Smooth muscle cell (in vitro differentiated cells): Measurements from ENCODE around the gene ZNF500. TPM values are rescaled to one million over a fixed set of nuclear protein-coding genes. Genes with fewer than 3 reads are reported as not detected.

Experiments
- DNase-seq: peaks from one replicate; lab custom pipeline; 2025; ENCODE audit not compliant: unreplicated experiment; lab: John Stamatoyannopoulos, UW
- H2AFZ ChIP-seq: fragments of 200-600 bp; sonication (generic); 2 replicates; pipeline ENCODE4 v1.6.0; 2016; ENCODE audit warnings: antibody characterized with exemption, low read depth, mild to moderate bottlenecking
- H3F3A ChIP-seq: fragments of 200-600 bp; sonication (generic); 2 replicates; pipeline ENCODE4 v1.6.0; 2017; ENCODE audit warnings: antibody characterized with exemption, low read depth
- H3K27ac ChIP-seq: fragments of 200-600 bp; sonication (generic); 2 replicates; pipeline ENCODE4 v1.5.1; 2016; ENCODE audit warnings: low read depth, mild to moderate bottlenecking
- H3K27me3 ChIP-seq: fragments of 200-600 bp; sonication (generic); 2 replicates; pipeline ENCODE4 v1.6.1; 2016; ENCODE audit warnings: low read depth, mild to moderate bottlenecking
- H3K36me3 ChIP-seq: fragments of 200-600 bp; sonication (generic); 2 replicates; pipeline ENCODE4 v1.5.1; 2016; ENCODE audit warnings: low read depth
- H3K4me1 ChIP-seq: fragments of 200-600 bp; sonication (generic); 2 replicates; pipeline ENCODE4 v1.5.1; 2016; ENCODE audit warnings: low read depth
- H3K4me2 ChIP-seq: fragments of 200-600 bp; sonication (generic); 2 replicates; pipeline ENCODE4 v1.6.0; 2016; ENCODE audit warnings: mild to moderate bottlenecking
- H3K4me3 ChIP-seq: fragments of 200-600 bp; sonication (generic); 2 replicates; pipeline ENCODE4 v1.5.1; 2016; ENCODE audit warnings: mild to moderate bottlenecking
- H3K79me2 ChIP-seq: fragments of 200-600 bp; sonication (generic); 2 replicates; pipeline ENCODE4 v1.6.0; 2016; ENCODE audit warnings: low read depth, mild to moderate bottlenecking
- H3K9ac ChIP-seq: fragments of 200-600 bp; sonication (generic); 2 replicates; pipeline ENCODE4 v1.6.0; 2016; ENCODE audit warnings: low read depth
- H3K9me3 ChIP-seq: fragments of 200-600 bp; sonication (generic); replicated peaks from 2 replicates; pipeline ENCODE4 v1.5.1; 2016; ENCODE audit warnings: low read depth
- H4K20me1 ChIP-seq: fragments of 200-600 bp; sonication (generic); 2 replicates; pipeline ENCODE4 v1.6.0; 2016; ENCODE audit warnings: low read depth
- WGBS: methylation state at CpG from one replicate; pipeline ENCODE4 v1.1.7; 2016; ENCODE audit warnings: low lambda C conversion rate; 5-methylcytosine and 5-hydroxymethylcytosine counted together
- polyA plus RNA-seq: library from polyadenylated mRNA; unstranded; fragments of >200 nt; fragmentation: Nextera tagmentation; extraction: Ambion mirVana; gene quantifications from 2 replicates; pipeline ENCODE4 v1.2.1, GENCODE V29; 2016
- total RNA-seq: library from RNA; depleted of rRNA; stranded (reverse); fragments of >200 nt; gene quantifications from 2 replicates; pipeline ENCODE4 v1.2.3, GENCODE V29; 2014
- TF ChIP-seq, protein P1 (sequence below): fragments of 200-600 bp; sonication (generic); IDR thresholded peaks from 2 replicates; pipeline ENCODE4 v1.5.1; 2017; ENCODE audit warnings: borderline replicate concordance, mild to moderate bottlenecking, antibody characterized with exemption; ENCODE audit not compliant: insufficient read depth, poor library complexity, severe bottlenecking

Gene ZNF500
- total and polyA plus RNA-seq, 2 experiments from 2014 or later: 4.1 to 7.1 TPM

- Histone ChIP-seq H3F3A (peaks cover 3% of the 10 kb centered on the region), H3K27me3 (no peaks in the 10 kb centered on the region), H2AFZ (peak overlapping the region; percentile 83), H3K36me3 (no peaks in the 10 kb centered on the region), H3K4me1 (peaks cover 6% of the 10 kb centered on the region), H3K4me2 (peak overlapping the region; percentile 87), H4K20me1 (no peaks in the 10 kb centered on the region), H3K9me3 (no peaks in the 10 kb centered on the region), H3K79me2 (peaks cover 8% of the 10 kb centered on the region), H3K9ac (peak overlapping the region; percentile 80), H3K4me3 (peak overlapping the region; percentile 79), H3K27ac (no peak overlapping the region)
- TF ChIP-seq, protein P1, sequence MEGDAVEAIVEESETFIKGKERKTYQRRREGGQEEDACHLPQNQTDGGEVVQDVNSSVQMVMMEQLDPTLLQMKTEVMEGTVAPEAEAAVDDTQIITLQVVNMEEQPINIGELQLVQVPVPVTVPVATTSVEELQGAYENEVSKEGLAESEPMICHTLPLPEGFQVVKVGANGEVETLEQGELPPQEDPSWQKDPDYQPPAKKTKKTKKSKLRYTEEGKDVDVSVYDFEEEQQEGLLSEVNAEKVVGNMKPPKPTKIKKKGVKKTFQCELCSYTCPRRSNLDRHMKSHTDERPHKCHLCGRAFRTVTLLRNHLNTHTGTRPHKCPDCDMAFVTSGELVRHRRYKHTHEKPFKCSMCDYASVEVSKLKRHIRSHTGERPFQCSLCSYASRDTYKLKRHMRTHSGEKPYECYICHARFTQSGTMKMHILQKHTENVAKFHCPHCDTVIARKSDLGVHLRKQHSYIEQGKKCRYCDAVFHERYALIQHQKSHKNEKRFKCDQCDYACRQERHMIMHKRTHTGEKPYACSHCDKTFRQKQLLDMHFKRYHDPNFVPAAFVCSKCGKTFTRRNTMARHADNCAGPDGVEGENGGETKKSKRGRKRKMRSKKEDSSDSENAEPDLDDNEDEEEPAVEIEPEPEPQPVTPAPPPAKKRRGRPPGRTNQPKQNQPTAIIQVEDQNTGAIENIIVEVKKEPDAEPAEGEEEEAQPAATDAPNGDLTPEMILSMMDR: no peak
- WGBS: 25% methylated on average over 17 of the region's 17 CpGs
- no peak for DNase-seq
These were observed 33.7 kb downstream of the ZNF500 start for GRCh38 chr16:4733211-4733742.

DNA sequence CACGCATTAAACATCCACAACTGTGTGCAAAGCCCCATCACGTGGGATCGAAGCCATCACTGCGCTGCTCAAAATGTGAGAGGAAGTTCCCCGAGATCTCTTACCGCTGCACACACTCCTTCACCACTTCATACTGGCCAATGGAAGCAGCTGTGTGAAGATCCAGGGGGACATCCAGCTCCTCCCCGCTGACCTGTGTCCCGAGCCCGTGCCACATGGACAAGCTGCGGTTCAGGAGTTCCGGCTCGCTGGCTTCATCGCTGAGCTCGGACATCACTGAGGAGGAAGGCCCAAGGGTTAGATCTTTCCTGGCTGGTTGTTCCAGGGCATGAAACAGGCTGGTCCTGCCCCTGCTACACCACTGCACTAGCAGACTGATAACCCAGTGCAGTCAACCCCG, 37.1 kb downstream of the ZNF500 start:
- WGBS: 96% methylated on average over 15 of the region's 15 CpGs
- TF ChIP-seq, protein P1: no peak
- Histone ChIP-seq H3K79me2 (peaks cover 8% of the 10 kb centered on the region), H3K27ac (no peak overlapping the region), H4K20me1 (no peaks in the 10 kb centered on the region), H3K9me3 (no peaks in the 10 kb centered on the region), H3K4me1 (peaks cover 6% of the 10 kb centered on the region), H3K27me3 (no peaks in the 10 kb centered on the region), H2AFZ (no peak overlapping the region), H3F3A (peaks cover under 1% of the 10 kb centered on the region), H3K4me2 (no peak overlapping the region), H3K4me3 (no peak overlapping the region), H3K9ac (no peak overlapping the region), H3K36me3 (no peaks in the 10 kb centered on the region)
- no peak for DNase-seq

GRCh38 chr16:4728676-4729075, 38.3 kb downstream of the ZNF500 start:
- H3K4me3 ChIP-seq: no peak overlapping the region
- no peak overlapping the region for H3K9ac ChIP-seq
- WGBS: 97% methylated on average over 8 of the region's 8 CpGs
- no peak overlapping the region for H3K27ac ChIP-seq
- H2AFZ ChIP-seq: no peak overlapping the region
- H3K36me3 ChIP-seq: no peaks in the 10 kb centered on the region
- DNase-seq: no peak
- H3K9me3 ChIP-seq: no peaks in the 10 kb centered on the region
- TF ChIP-seq, protein P1: no peak
- peaks cover 5% of the 10 kb centered on the region for H3K79me2 ChIP-seq
- no peaks in the 10 kb centered on the region for H3K27me3 ChIP-seq
- H3F3A ChIP-seq: no peaks in the 10 kb centered on the region
- H3K4me2 ChIP-seq: no peak overlapping the region
- H3K4me1 ChIP-seq: peaks cover 6% of the 10 kb centered on the region
- H4K20me1 ChIP-seq: no peaks in the 10 kb centered on the region

- DNase-seq: no peak
- H3F3A ChIP-seq: no peaks in the 10 kb centered on the region
- no peak overlapping the region for H3K4me2 ChIP-seq
- no peaks in the 10 kb centered on the region for H3K4me1 ChIP-seq
- H2AFZ ChIP-seq: no peak overlapping the region
- H3K9ac ChIP-seq: no peak overlapping the region
- no peak overlapping the region for H3K4me3 ChIP-seq
- H3K79me2 ChIP-seq: no peaks in the 10 kb centered on the region
- H3K27ac ChIP-seq: no peak overlapping the region
- H3K27me3 ChIP-seq: no peaks in the 10 kb centered on the region
- no peaks in the 10 kb centered on the region for H4K20me1 ChIP-seq
- no peaks in the 10 kb centered on the region for H3K9me3 ChIP-seq
- TF ChIP-seq, protein P1: no peak
- H3K36me3 ChIP-seq: no peaks in the 10 kb centered on the region
- 95% methylated on average over 17 of the region's 18 CpGs for WGBS
These were observed 40.3 kb downstream of the ZNF500 start for GRCh38 chr16:4726616-4727015.
